Neural cell (in vitro differentiated cells): ENCODE data around the gene REEP1.

Source experiments
- CTCF ChIP-seq: fragments of 450-650 bp; IDR thresholded peaks from 2 replicates; pipeline ENCODE4 v1.5.1; 2014; ENCODE audit warnings: antibody characterized with exemption, mild to moderate bottlenecking, moderate library complexity; ENCODE audit not compliant: poor library complexity, severe bottlenecking
- EP300 ChIP-seq: fragments of 450-650 bp; conservative IDR thresholded peaks from 2 replicates; pipeline ENCODE4 v1.6.1; 2014; ENCODE audit warnings: antibody characterized with exemption, mild to moderate bottlenecking, moderate library complexity; ENCODE audit not compliant: poor library complexity, severe bottlenecking
- EZH2 ChIP-seq: fragments of 200-600, 300-800 bp; shearing (Covaris generic), sonication (generic); IDR thresholded peaks from 2 replicates; pipeline ENCODE4 v1.6.1; 2014; ENCODE audit warnings: antibody characterized with exemption, low read length, borderline replicate concordance, mild to moderate bottlenecking; ENCODE audit not compliant: insufficient read depth, poor library complexity, severe bottlenecking
- RAD21 ChIP-seq: fragments of 450-650 bp; conservative IDR thresholded peaks from 2 replicates; pipeline ENCODE4 v1.6.1; 2014; ENCODE audit warnings: antibody characterized with exemption, mild to moderate bottlenecking, moderate library complexity
- SMC3 ChIP-seq: fragments of 450-650 bp; conservative IDR thresholded peaks from 2 replicates; pipeline ENCODE4 v1.6.1; 2014; ENCODE audit warnings: antibody characterized with exemption, mild to moderate bottlenecking, moderate library complexity; ENCODE audit not compliant: poor library complexity
- TAF1 ChIP-seq: IDR thresholded peaks from 2 replicates; pipeline ENCODE4 v1.6.1; 2012; ENCODE audit warnings: low read depth

- TF ChIP-seq CTCF (no peak), EP300 (no peak), RAD21 (no peak), EZH2 (no peak), SMC3 (no peak), TAF1 (no peak)
Measured at GRCh38 chr2:86295066-86295465, 42.4 kb downstream of the REEP1 start.
